Epithelial cell of esophagus (primary cell): ENCODE results near the gene SHE.
A peak's percentile ranks its signal among the peaks of the same experiment; 100 is the strongest.
"Not testable (repeated sequence)": the region's sequence is repeated elsewhere in the genome, so short reads cannot be mapped to it uniquely, and the experiment has no call there.

Experiments used
- DNase-seq: peaks from one replicate; pipeline ENCODE4 v3.0.0; 2010; ENCODE audit warnings: low read depth
- H3K4me3 ChIP-seq: 2 replicates; pipeline ENCODE4 v1.5.1; 2011; ENCODE audit warnings: mild to moderate bottlenecking, low read length, control low read depth
- TF ChIP-seq, protein P1 (sequence below): IDR thresholded peaks from 2 replicates; pipeline ENCODE4 v1.5.1; 2011; ENCODE audit warnings: low read depth, mild to moderate bottlenecking, low read length, control low read depth, inconsistent platforms; ENCODE audit not compliant: insufficient read depth; ENCODE audit errors: missing control alignments

SHE gene

DNA sequence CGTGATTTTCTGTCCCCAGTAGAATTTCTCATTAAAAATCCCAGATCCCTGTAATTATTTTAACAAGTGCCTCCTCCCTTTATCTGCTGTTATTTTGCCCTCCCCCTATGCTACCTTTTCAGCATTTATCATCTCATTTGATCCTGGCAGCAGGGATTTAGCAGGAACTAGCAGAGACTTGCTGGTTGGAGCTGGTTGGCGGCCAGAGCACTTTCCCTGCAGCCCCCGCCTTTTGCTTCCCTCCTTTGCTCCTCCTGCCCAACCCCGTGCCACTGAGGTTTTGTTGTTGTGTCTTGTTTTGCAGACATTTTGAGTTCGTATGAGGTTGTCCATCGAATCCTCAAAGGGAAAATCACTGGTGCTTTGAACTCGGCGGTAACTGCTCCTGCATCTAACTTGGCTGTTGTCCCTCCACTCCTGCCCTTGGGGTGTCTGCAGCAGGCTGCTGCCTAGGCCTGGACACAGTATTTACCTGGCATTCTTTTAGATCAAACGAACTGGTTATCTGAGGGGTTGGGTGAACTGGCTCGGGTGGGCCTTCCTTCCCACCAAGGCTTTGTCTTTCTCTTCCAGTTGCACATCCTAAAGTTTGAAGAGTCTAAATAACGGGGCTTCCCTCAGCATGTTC is 45.0 kb upstream of the SHE start:
- TF ChIP-seq, protein P1, sequence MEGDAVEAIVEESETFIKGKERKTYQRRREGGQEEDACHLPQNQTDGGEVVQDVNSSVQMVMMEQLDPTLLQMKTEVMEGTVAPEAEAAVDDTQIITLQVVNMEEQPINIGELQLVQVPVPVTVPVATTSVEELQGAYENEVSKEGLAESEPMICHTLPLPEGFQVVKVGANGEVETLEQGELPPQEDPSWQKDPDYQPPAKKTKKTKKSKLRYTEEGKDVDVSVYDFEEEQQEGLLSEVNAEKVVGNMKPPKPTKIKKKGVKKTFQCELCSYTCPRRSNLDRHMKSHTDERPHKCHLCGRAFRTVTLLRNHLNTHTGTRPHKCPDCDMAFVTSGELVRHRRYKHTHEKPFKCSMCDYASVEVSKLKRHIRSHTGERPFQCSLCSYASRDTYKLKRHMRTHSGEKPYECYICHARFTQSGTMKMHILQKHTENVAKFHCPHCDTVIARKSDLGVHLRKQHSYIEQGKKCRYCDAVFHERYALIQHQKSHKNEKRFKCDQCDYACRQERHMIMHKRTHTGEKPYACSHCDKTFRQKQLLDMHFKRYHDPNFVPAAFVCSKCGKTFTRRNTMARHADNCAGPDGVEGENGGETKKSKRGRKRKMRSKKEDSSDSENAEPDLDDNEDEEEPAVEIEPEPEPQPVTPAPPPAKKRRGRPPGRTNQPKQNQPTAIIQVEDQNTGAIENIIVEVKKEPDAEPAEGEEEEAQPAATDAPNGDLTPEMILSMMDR: no peak
- peak; percentile 28 for DNase-seq
- no peak overlapping the region for H3K4me3 ChIP-seq

DNA sequence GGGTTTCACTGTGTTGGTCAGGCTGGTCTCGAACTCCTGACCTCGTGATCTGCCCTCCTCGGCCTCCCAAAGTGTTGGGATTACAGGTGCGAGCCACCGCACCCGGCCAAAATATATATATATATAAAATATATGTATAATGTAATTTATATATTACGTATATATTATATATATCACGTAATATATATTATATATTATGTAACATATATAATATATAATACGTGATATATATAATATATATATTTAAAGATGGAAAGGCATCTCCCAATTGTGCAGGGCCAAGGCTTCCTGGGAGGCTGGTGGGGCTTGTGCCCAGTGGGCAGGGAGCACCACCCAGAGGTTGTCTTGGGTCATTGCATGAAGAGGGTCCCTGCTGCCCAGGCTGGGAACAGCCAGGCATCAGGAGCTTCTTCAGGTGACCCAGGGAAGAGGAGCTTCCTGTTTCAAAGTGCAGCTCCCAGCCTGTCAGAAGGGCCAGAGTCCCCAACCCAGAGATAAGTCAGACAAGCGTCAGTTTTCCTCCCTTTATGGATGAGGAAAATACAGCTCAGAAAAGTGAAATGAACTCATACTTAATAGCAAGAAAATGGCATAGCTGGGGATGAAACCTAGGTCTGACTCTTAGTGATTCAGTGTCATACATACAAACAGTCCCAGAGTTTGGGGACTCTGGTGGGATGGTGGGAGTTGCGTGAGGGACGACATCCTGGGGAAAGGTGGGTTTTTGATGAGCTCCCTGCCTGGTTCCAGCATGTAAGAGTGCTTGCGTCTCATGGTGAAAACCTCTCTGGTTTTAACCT is 44.3 kb upstream of the SHE start:
- peak; percentile 59 for DNase-seq
- H3K4me3 ChIP-seq: no peak overlapping the region
- TF ChIP-seq, protein P1: peak; percentile 58

DNA sequence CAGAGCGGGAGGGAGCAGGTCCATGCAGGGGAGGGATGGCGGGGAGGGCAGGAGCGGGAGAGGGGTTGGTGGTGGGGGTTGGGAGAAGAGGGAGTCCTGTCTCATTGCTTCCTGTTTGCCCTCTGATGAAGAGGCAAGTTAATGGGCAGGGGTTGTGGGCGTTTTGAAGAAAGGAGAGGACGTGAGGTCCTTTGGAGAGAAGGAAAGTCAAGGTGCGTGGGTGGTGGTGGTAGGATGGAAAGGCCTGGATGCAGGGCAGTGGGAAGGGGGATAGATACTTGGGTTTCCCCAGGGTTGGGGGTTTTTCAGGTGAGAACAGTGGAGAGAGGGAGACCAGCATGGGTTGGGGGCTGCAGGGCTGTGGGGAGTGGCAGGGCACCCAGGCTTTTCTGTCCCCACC is 39.0 kb upstream of the SHE start:
- TF ChIP-seq, protein P1: no peak
- H3K4me3 ChIP-seq: no peak overlapping the region
- DNase-seq: no peak

DNA sequence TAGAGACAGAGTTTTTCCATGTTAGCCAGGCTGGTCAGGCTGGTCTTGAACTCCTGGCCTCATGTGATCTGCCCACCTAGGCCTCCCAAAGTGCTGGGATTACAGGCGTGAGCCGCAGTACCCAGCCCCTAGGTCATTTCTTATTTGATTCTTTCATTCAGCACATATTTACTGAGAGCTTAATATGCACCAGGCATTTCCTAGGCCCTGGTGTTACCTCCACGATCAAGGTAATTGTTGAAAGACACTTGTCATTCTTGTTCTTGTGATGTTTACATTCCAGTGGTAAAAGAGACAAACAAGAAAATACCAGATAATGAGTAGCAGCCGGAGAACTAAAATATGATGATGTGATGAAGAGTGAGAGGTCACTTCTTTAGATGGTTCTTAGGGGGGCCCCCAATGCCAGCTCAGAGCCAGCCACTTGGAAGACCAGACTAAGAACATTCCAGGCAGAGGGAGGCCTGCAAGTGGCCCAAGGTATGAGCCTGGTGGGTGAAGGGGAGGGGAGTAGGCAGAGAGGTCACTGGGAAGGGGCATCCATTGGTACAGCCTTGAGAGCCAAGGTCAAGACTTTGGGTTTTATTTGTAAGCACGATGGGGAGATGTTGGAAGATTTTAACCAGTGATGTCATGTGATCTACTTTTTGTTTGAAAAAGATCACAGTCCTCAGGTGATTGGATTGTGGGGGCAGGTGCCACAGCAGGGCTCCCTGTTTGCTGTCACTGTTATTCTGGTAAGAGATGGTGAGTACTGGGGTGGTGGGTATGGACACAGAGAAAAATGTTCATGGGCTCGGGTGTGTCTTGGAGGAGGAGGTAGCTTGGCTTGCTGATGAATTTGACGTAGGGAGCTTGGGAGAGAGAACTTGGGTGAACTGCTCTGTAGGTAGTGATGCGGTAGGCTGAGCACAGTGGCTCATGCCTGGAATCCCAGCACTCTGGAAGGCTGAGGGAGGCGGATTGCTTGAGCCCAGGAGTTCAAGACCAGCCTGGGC is 37.6 kb upstream of the SHE start:
- H3K4me3 ChIP-seq: no peak overlapping the region
- TF ChIP-seq, protein P1: no peak
- DNase-seq: no peak

DNA sequence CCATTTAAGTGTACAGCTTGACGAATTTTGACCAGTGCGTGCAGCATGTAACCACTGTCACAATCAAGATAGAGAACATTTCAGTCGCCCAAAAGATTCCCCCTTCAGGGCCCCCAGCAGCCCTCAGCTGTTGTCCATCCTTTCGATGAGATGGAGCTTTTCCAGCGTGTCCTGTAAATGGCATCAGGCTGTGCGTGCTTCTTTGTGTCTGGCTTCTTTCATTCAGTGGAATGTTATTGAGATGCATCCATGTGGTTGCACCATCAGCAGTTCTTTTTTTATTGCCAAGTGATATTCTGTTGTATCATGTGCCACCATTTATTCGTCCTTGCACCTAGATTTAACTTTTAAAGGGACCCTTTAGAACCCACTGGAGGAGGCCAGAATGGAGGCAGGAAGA is 34.4 kb upstream of the SHE start:
- H3K4me3 ChIP-seq: no peak overlapping the region
- TF ChIP-seq, protein P1: no peak
- no peak for DNase-seq

DNA sequence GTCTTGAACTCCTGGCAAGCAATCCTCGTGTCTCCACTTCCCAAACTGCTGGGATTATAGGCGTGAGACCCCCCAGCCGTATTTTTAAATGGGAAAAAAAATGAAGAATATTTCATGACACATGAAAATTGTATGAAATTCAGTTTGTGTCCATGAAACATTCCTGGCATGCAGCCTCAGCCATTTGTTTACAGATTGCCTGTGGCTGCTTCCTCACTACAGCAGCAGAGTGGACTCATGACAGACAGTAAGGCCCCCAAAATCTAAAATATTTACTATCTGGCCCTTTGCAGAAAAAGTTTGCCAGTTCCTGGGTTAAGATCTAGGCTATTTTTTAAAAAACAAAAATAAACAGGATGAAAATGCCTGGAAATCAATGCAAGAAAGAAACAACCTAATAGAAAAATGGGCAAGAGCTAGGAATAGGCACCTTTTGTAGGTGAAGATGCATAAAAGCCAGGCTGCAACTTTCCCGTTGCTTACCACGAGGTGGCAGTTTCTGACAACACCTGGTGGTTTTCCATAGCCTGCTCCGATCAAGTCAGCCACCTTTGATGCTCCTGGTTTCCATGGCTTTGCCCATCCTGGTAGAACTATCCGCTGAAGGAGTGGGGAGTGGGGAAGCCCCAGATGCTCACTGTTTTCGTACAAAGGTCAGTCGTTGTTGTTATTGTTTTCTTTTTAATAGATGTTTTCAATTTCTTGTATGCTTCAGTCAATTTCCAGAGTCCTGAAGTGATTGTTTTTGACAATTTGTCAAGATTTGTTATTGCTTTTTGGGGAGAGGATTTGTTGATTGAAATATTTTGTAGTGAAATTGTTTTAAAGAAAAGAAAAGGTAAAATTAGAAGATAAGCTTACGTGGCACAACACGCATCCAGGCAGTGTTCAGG is 32.0 kb upstream of the SHE start:
- TF ChIP-seq, protein P1: peak; percentile 81
- peak; percentile 75 for DNase-seq
- H3K4me3 ChIP-seq: no peak overlapping the region

DNA sequence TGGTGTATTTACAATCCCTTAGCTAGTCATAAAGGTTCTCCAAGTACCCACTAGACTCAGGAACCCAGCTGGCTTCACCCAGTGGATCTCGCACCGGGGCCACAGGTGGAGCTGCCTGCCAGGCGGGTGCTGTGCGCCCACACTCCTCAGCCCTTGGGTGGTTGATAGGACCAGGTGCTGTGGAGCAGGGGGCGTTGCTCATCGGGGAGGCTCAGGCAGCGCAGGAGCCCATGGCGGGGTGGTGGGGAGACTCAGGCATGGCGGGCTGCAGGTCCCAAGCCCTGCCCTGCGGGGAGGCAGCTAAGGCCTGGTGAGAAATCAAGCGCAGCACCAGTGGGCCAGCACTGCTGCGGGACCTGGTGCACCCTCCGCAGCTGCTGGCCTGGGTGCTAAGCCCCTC is 29.7 kb upstream of the SHE start:
- not testable (repeated sequence) for DNase-seq, H3K4me3 ChIP-seq
